GM20000 (cell line): ENCODE results near the gene NDUFA1.
"Not testable (repeated sequence)": the region's sequence is repeated elsewhere in the genome, so short reads cannot be mapped to it uniquely, and the experiment has no call there.

Source experiments
- DNase-seq: peaks from one replicate; pipeline ENCODE4 v3.0.0; 2012; ENCODE audit warnings: low spot score
- TF ChIP-seq, protein P1 (sequence below): IDR thresholded peaks from 2 replicates; pipeline ENCODE4 v1.5.1; 2012; ENCODE audit warnings: mild to moderate bottlenecking, control low read depth; ENCODE audit errors: extremely low read depth, missing control alignments

The NDUFA1 gene

DNA sequence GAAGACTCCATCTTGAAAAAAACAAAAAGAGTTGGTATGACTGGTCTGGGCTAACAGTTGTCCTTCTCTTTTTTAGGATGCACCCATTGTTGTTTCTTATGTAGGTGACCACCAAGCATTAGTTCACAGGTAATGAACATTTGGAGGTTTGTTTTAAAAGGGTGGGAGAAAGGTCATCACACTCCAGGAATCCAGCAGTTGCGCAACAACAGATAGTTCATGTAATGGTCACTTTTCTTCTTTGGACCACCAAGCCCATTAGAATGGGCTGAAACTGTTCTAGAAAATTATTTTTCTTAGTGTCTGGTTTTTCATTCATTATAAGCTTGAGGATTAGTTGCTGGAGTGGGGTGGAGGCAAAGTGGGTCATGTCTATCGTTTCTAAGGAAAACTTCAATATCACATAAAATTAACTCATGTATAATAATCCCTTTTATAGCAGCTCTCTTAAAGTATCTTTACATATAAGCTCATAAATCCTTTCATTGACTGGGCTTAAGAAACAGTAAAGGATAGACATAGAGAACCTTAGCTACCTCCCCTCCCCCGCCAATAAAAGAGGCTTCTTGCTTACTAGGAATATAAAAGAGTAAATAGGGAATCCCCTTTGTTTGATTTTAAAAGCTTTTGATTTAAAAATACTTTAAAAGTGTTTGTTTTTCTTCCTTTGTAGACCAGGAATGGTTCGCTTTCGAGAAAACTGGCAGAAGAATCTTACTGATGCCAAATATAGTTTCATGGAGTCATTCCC lies 48.4 kb downstream of the NDUFA1 start:
- TF ChIP-seq, protein P1, sequence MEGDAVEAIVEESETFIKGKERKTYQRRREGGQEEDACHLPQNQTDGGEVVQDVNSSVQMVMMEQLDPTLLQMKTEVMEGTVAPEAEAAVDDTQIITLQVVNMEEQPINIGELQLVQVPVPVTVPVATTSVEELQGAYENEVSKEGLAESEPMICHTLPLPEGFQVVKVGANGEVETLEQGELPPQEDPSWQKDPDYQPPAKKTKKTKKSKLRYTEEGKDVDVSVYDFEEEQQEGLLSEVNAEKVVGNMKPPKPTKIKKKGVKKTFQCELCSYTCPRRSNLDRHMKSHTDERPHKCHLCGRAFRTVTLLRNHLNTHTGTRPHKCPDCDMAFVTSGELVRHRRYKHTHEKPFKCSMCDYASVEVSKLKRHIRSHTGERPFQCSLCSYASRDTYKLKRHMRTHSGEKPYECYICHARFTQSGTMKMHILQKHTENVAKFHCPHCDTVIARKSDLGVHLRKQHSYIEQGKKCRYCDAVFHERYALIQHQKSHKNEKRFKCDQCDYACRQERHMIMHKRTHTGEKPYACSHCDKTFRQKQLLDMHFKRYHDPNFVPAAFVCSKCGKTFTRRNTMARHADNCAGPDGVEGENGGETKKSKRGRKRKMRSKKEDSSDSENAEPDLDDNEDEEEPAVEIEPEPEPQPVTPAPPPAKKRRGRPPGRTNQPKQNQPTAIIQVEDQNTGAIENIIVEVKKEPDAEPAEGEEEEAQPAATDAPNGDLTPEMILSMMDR, result no peak

DNA sequence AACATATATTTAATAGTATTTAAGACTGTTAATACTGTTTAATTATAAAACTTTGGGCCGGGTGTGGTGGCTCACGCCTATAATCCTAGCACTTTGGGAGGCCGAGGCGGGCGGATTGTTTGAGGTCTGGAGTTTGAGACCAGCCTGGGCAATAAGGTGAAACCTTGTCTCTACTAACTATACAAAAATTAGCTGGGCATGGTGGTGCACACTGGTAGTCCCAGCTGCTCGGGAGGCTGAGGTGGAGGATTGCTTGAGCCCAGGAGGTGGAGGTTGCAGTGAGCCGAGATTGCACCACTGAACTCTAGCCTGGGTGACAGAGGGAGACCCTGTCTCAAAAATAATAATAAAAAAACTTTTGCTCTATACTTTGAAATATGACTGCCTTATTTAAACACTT lies 50.8 kb downstream of the NDUFA1 start:
- not testable (repeated sequence) for DNase-seq

More for the DNA sequence above, 48.4 kb downstream of the NDUFA1 start:
- DNase-seq, result no peak
